ENCODE results near the gene FBXO30. TPM values are rescaled to one million over a fixed set of nuclear protein-coding genes. Genes with fewer than 3 reads are reported as not detected.

Gene FBXO30
- total and polyA plus RNA-seq, 5 donors, result 6.7 to 14.0 (median 13.4) TPM

DNA sequence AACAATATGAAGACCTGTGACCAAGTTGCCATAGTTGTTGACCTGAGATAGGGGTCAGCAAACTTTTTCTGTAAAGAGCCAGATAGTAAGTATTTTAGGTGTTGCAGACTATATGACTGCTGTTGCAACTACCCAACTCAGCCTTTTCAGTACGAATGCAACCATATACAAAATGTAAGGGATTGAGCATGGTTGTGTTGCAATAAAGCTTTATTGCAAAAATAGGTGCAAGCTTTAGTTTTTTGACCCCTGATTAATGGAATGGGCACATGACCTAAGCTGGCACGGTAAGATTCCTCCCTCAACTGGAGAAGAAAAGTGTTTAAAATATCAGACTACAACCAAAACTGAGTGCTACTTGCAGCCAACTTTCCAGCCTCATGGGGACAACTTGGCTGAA lies 62.0 kb downstream of the FBXO30 start:
- intact Hi-C loops (cut with DNase I), result no loop called here
- Histone ChIP-seq H3K4me1 (ENCODE audit: control insufficient read depth, insufficient read depth, low read length) (no peaks in the 10 kb centered on the region), H3K4me3 (ENCODE audit: low read length) (no peak overlapping the region), H3K9me3 (ENCODE audit: control insufficient read depth, low read length) (no peaks in the 10 kb centered on the region), H3K27ac (ENCODE audit: low read length) (no peak overlapping the region), H3K27me3 (ENCODE audit: control insufficient read depth, insufficient read depth) (no peaks in the 10 kb centered on the region)
- WGBS, result 64% methylated on average over 2 of the region's 2 CpGs
- ATAC-seq (no peak), DNase-seq (no peak)

GRCh38 chr6:145749632-145750031 lies 65.0 kb downstream of the FBXO30 start:
- intact Hi-C loops (cut with DNase I), result no loop called here
- H3K27ac ChIP-seq (ENCODE audit: low read length), result no peak overlapping the region
- DNase-seq, result no peak
- no peaks in the 10 kb centered on the region for H3K9me3 ChIP-seq (ENCODE audit: control insufficient read depth, low read length)
- WGBS, result 64% methylated on average over 1 of the region's 1 CpG
- H3K4me1 ChIP-seq (ENCODE audit: control insufficient read depth, insufficient read depth, low read length), result no peaks in the 10 kb centered on the region
- peak in 1 of 2 donors; percentile 19 for ATAC-seq
- H3K27me3 ChIP-seq (ENCODE audit: control insufficient read depth, insufficient read depth), result no peaks in the 10 kb centered on the region
- H3K4me3 ChIP-seq (ENCODE audit: low read length), result no peak overlapping the region

DNA sequence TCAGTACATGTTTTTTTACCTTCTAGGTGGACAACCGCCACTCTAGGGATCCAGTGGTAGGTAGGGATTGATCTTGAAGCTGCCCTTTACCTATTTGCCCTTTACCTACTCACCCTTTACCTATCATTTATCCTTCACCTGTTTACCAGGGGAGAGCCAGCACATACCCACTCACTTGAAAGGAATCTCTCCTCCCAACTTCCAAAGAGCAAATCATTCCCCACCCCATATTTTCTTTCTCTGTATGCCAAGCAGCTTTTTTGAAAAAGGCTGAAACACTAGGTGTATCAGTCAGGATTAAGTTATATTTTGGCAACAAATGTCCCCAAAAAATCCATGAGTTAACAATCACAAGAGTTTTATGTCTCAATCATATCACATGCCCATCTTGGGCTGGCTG lies 68.7 kb downstream of the FBXO30 start:
- no peak for DNase-seq
- no peaks in the 10 kb centered on the region for H3K27me3 ChIP-seq (ENCODE audit: control insufficient read depth, insufficient read depth)
- WGBS, result 90% methylated on average over 1 of the region's 1 CpG
- no peak overlapping the region for H3K27ac ChIP-seq (ENCODE audit: low read length)
- H3K4me1 ChIP-seq (ENCODE audit: control insufficient read depth, insufficient read depth, low read length), result no peaks in the 10 kb centered on the region
- H3K9me3 ChIP-seq (ENCODE audit: control insufficient read depth, low read length), result no peaks in the 10 kb centered on the region
- ATAC-seq, result no peak
- H3K4me3 ChIP-seq (ENCODE audit: low read length), result no peak overlapping the region
- intact Hi-C loops (cut with DNase I), result no loop called here

- Histone ChIP-seq H3K27ac (ENCODE audit: low read length) (no peak overlapping the region), H3K9me3 (ENCODE audit: control insufficient read depth, low read length) (no peaks in the 10 kb centered on the region), H3K4me3 (ENCODE audit: low read length) (no peak overlapping the region), H3K27me3 (ENCODE audit: control insufficient read depth, insufficient read depth) (no peaks in the 10 kb centered on the region), H3K4me1 (ENCODE audit: control insufficient read depth, insufficient read depth, low read length) (no peaks in the 10 kb centered on the region)
- no peak for ATAC-seq
- WGBS, result 92% methylated on average over 2 of the region's 2 CpGs
- intact Hi-C loops (cut with DNase I), result no loop called here
- DNase-seq, result no peak
These were observed 70.0 kb downstream of the FBXO30 start for GRCh38 chr6:145744619-145745018.

Other genes starting within 250 kb of the FBXO30 start
- gene EPM2A, start 79.3 kb downstream of the FBXO30 start, total RNA-seq, result 10 to 100 TPM; 35.0 to 42.3 (median 39.5) TPM
- 13.7 TPM for gene EPM2A, start 79.3 kb downstream of the FBXO30 start, polyA plus RNA-seq
- 10 to 100 TPM; 11.9 to 15.1 (median 13.7) TPM for gene SHPRH, start 149.6 kb upstream of the FBXO30 start, total RNA-seq
- gene SHPRH, start 149.6 kb upstream of the FBXO30 start, polyA plus RNA-seq, result 3.5 TPM
- gene GRM1, start 214.3 kb upstream of the FBXO30 start, total RNA-seq, result under 1 TPM; 0.09 to 0.89 (median 0.30) TPM
- gene GRM1, start 214.3 kb upstream of the FBXO30 start, polyA plus RNA-seq, result 0.02 TPM